Smooth muscle cell (in vitro differentiated cells): ENCODE data around the gene DUS2. TPM values are rescaled to one million over a fixed set of nuclear protein-coding genes. Genes with fewer than 3 reads are reported as not detected.

Experiments
- DNase-seq: peaks from one replicate; lab custom pipeline; 2025; ENCODE audit not compliant: unreplicated experiment; lab: John Stamatoyannopoulos, UW
- H2AFZ ChIP-seq: fragments of 200-600 bp; sonication (generic); 2 replicates; pipeline ENCODE4 v1.6.0; 2016; ENCODE audit warnings: antibody characterized with exemption, low read depth, mild to moderate bottlenecking
- H3F3A ChIP-seq: fragments of 200-600 bp; sonication (generic); 2 replicates; pipeline ENCODE4 v1.6.0; 2017; ENCODE audit warnings: antibody characterized with exemption, low read depth
- H3K27ac ChIP-seq: fragments of 200-600 bp; sonication (generic); 2 replicates; pipeline ENCODE4 v1.5.1; 2016; ENCODE audit warnings: low read depth, mild to moderate bottlenecking
- H3K27me3 ChIP-seq: fragments of 200-600 bp; sonication (generic); 2 replicates; pipeline ENCODE4 v1.6.1; 2016; ENCODE audit warnings: low read depth, mild to moderate bottlenecking
- H3K36me3 ChIP-seq: fragments of 200-600 bp; sonication (generic); 2 replicates; pipeline ENCODE4 v1.5.1; 2016; ENCODE audit warnings: low read depth
- H3K4me1 ChIP-seq: fragments of 200-600 bp; sonication (generic); 2 replicates; pipeline ENCODE4 v1.5.1; 2016; ENCODE audit warnings: low read depth
- H3K4me2 ChIP-seq: fragments of 200-600 bp; sonication (generic); 2 replicates; pipeline ENCODE4 v1.6.0; 2016; ENCODE audit warnings: mild to moderate bottlenecking
- H3K4me3 ChIP-seq: fragments of 200-600 bp; sonication (generic); 2 replicates; pipeline ENCODE4 v1.5.1; 2016; ENCODE audit warnings: mild to moderate bottlenecking
- H3K79me2 ChIP-seq: fragments of 200-600 bp; sonication (generic); 2 replicates; pipeline ENCODE4 v1.6.0; 2016; ENCODE audit warnings: low read depth, mild to moderate bottlenecking
- H3K9ac ChIP-seq: fragments of 200-600 bp; sonication (generic); 2 replicates; pipeline ENCODE4 v1.6.0; 2016; ENCODE audit warnings: low read depth
- H3K9me3 ChIP-seq: fragments of 200-600 bp; sonication (generic); replicated peaks from 2 replicates; pipeline ENCODE4 v1.5.1; 2016; ENCODE audit warnings: low read depth
- H4K20me1 ChIP-seq: fragments of 200-600 bp; sonication (generic); 2 replicates; pipeline ENCODE4 v1.6.0; 2016; ENCODE audit warnings: low read depth
- CTCF ChIP-seq: fragments of 200-600 bp; sonication (generic); IDR thresholded peaks from 2 replicates; pipeline ENCODE4 v1.5.1; 2017; ENCODE audit warnings: borderline replicate concordance, mild to moderate bottlenecking, antibody characterized with exemption; ENCODE audit not compliant: insufficient read depth, poor library complexity, severe bottlenecking
- WGBS: methylation state at CpG from one replicate; pipeline ENCODE4 v1.1.7; 2016; ENCODE audit warnings: low lambda C conversion rate; 5-methylcytosine and 5-hydroxymethylcytosine counted together
- polyA plus RNA-seq: library from polyadenylated mRNA; unstranded; fragments of >200 nt; fragmentation: Nextera tagmentation; extraction: Ambion mirVana; gene quantifications from 2 replicates; pipeline ENCODE4 v1.2.1, GENCODE V29; 2016
- total RNA-seq: library from RNA; depleted of rRNA; stranded (reverse); fragments of >200 nt; gene quantifications from 2 replicates; pipeline ENCODE4 v1.2.3, GENCODE V29; 2014

The DUS2 gene
- total and polyA plus RNA-seq, 2 experiments from 2014 or later: 12.1 to 23.5 TPM

DNA sequence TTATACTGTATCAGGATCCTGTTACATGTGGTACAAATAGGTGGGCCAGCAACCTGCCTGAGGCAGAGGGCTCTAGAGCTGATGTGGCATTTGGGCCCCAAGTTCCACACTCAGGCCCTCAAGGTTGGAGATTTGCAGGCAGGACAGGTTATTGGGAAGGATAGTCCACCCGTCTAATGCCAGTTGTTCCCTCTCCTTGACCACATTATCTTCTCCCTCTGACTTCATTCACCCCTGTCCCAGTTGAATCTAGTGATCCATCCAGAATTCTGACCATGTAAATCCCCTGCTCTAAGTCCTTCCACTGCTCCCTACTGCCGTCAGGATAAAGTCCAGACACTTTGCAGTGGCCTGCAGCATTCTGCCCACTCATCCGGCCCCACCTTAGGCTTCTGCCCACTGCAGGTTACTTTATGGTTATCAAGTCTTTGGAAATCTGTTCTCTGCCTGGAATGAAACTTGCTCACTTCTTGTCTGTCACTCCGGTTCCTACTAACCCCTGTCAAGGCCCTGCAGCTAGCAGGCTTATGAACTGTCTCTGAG, 60.2 kb downstream of the DUS2 start:
- Histone ChIP-seq H3K9me3 (no peaks in the 10 kb centered on the region), H3K27ac (peak overlapping the region; percentile 83), H3K4me1 (peaks cover 26% of the 10 kb centered on the region), H3K36me3 (no peaks in the 10 kb centered on the region), H4K20me1 (peaks cover 18% of the 10 kb centered on the region), H3K9ac (peak overlapping the region; percentile 16), H3K4me3 (no peak overlapping the region), H3K27me3 (no peaks in the 10 kb centered on the region), H3F3A (peaks cover 16% of the 10 kb centered on the region), H2AFZ (no peak overlapping the region), H3K79me2 (peaks cover 23% of the 10 kb centered on the region), H3K4me2 (peak overlapping the region; percentile 87)
- no peak for TF ChIP-seq CTCF
- no peak for DNase-seq
- WGBS: 79% methylated on average over 4 of the region's 4 CpGs

DNA sequence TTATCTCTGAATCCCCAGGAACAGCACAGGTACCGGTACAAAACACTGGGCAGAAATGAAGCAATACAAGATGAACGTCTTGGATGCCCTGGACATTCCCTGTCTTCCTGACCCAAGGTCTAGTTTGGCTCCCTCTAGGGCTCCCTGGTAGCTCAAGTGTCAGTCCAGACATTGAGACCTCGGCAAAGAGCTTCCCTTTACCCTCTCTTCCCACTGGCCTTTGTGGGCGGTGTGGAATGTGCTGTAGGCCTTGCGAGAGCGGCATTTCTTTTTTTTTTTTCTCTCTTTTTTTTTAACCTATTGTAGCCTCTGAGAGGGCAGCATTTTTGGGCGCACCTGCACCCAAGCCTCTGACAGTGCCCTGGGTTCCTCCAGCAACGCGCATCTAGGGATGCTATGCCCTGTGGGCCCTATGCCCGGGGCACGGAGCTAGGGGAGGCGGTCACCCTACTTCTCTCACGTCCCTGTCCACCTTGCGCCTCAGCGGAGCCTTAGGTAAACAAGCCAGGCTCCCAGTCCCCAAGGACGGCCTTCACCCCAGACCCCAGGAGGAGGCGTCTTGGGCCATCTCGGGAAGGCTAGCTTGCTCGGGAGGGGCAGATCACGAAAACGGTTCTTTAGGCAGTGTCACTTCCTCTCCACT, 60.9 kb downstream of the DUS2 start:
- Histone ChIP-seq H3K79me2 (peaks cover 30% of the 10 kb centered on the region), H3K36me3 (no peaks in the 10 kb centered on the region), H2AFZ (peak overlapping the region; percentile 94), H3K4me3 (peak overlapping the region; percentile 96), H3K9me3 (no peaks in the 10 kb centered on the region), H3K4me2 (peak overlapping the region; percentile 87), H3K9ac (peak overlapping the region; percentile 69), H3K4me1 (peaks cover 26% of the 10 kb centered on the region), H4K20me1 (peaks cover 24% of the 10 kb centered on the region), H3K27ac (peak overlapping the region; percentile 83), H3F3A (peaks cover 16% of the 10 kb centered on the region), H3K27me3 (no peaks in the 10 kb centered on the region)
- WGBS: 12% methylated on average over 21 of the region's 21 CpGs
- DNase-seq: no peak
- TF ChIP-seq CTCF: no peak

GRCh38 chr16:68084504-68085258, 61.6 kb downstream of the DUS2 start:
- H3K4me1 ChIP-seq: peaks cover 26% of the 10 kb centered on the region
- no peaks in the 10 kb centered on the region for H3K9me3 ChIP-seq
- H3K27ac ChIP-seq: peak overlapping the region; percentile 83
- H3K4me2 ChIP-seq: peak overlapping the region; percentile 87
- no peak for TF ChIP-seq CTCF
- no peaks in the 10 kb centered on the region for H3K36me3 ChIP-seq
- peaks cover 31% of the 10 kb centered on the region for H4K20me1 ChIP-seq
- H3K4me3 ChIP-seq: peak overlapping the region; percentile 96
- no peaks in the 10 kb centered on the region for H3K27me3 ChIP-seq
- H3K9ac ChIP-seq: peak overlapping the region; percentile 69
- peak overlapping the region; percentile 94 for H2AFZ ChIP-seq
- peaks cover 37% of the 10 kb centered on the region for H3K79me2 ChIP-seq
- DNase-seq: peak; percentile 87
- peaks cover 16% of the 10 kb centered on the region for H3F3A ChIP-seq
- WGBS: 0% methylated on average over 41 of the region's 45 CpGs
